NCI-H1092 treated with DMSO at 0.1 percent for 48 hours (cell line): Measurements from ENCODE around the gene APOD.
"Not testable (repeated sequence)": the region's sequence is repeated elsewhere in the genome, so short reads cannot be mapped to it uniquely, and the experiment has no call there.

Source experiments
- DNase-seq: peaks from one replicate; lab custom pipeline; 2025; lab: John Stamatoyannopoulos, UW

Gene APOD

GRCh38 chr3:195617784-195618659 lies 34.3 kb upstream of the APOD start:
- not testable (repeated sequence) for DNase-seq

GRCh38 chr3:195617134-195617533 lies 33.4 kb upstream of the APOD start:
- not testable (repeated sequence) for DNase-seq

- no peak for DNase-seq
These were observed 32.9 kb upstream of the APOD start for GRCh38 chr3:195616681-195617080.

GRCh38 chr3:195615952-195616537 lies 32.3 kb upstream of the APOD start:
- not testable (repeated sequence) for DNase-seq

- DNase-seq = not testable (repeated sequence)
These were observed 31.1 kb upstream of the APOD start for GRCh38 chr3:195614672-195615504.

- DNase-seq = no peak
These were observed 29.8 kb upstream of the APOD start for GRCh38 chr3:195613468-195614069.

- no peak for DNase-seq
These were observed 28.5 kb upstream of the APOD start for GRCh38 chr3:195612075-195612800.

- DNase-seq = no peak
These were observed 25.5 kb upstream of the APOD start for GRCh38 chr3:195609229-195609628.

GRCh38 chr3:195601785-195602184 lies 18.0 kb upstream of the APOD start:
- not testable (repeated sequence) for DNase-seq

GRCh38 chr3:195601382-195601781 lies 17.6 kb upstream of the APOD start:
- DNase-seq = no peak

GRCh38 chr3:195599926-195600325 lies 16.2 kb upstream of the APOD start:
- DNase-seq = not testable (repeated sequence)

GRCh38 chr3:195599516-195599915 lies 15.8 kb upstream of the APOD start:
- not testable (repeated sequence) for DNase-seq

- DNase-seq = no peak
These were observed 14.1 kb upstream of the APOD start for GRCh38 chr3:195597848-195598247.

GRCh38 chr3:195597229-195597628 lies 13.5 kb upstream of the APOD start:
- DNase-seq = no peak

GRCh38 chr3:195596765-195597171 lies 13.0 kb upstream of the APOD start:
- DNase-seq = no peak

GRCh38 chr3:195595785-195596531 lies 12.2 kb upstream of the APOD start:
- no peak for DNase-seq

- no peak for DNase-seq
These were observed 8.1 kb upstream of the APOD start for GRCh38 chr3:195591852-195592251.

GRCh38 chr3:195591220-195591619 lies 7.5 kb upstream of the APOD start:
- DNase-seq = no peak

GRCh38 chr3:195590381-195590780 lies 6.6 kb upstream of the APOD start:
- DNase-seq = not testable (repeated sequence)

GRCh38 chr3:195589796-195590195 lies 6.1 kb upstream of the APOD start:
- DNase-seq = not testable (repeated sequence)

- no peak for DNase-seq
These were observed 4.1 kb upstream of the APOD start for GRCh38 chr3:195587824-195588223.
